NB4 (cell line): Measurements from ENCODE around the gene IMPDH1.
A peak's percentile ranks its signal among the peaks of the same experiment; 100 is the strongest.

Source experiments
- DNase-seq: peaks from one replicate; pipeline ENCODE4 v3.0.0; 2010; ENCODE audit warnings: low read depth
- H3K4me3 ChIP-seq: one replicate; pipeline ENCODE4 v1.5.1; 2011; ENCODE audit warnings: mild to moderate bottlenecking, low read depth, low read length, moderate library complexity
- MAX ChIP-seq: IDR thresholded peaks from 2 replicates; pipeline ENCODE4 v1.6.1; 2011; ENCODE audit warnings: low read depth, low read length
- MYC ChIP-seq: IDR thresholded peaks from 2 replicates; pipeline ENCODE4 v1.6.1; 2011; ENCODE audit warnings: low read depth, low read length
- POLR2A ChIP-seq: IDR thresholded peaks from 2 replicates; pipeline ENCODE4 v1.6.1; 2011; ENCODE audit warnings: mild to moderate bottlenecking; ENCODE audit not compliant: insufficient read length; ENCODE audit errors: extremely low read depth
- TF ChIP-seq, protein P1 (sequence below): IDR thresholded peaks from one replicate; pipeline ENCODE4 v1.5.1; 2012; ENCODE audit warnings: low read depth, low read length

The IMPDH1 gene

GRCh38 chr7:128384726-128385125 lies 25.1 kb downstream of the IMPDH1 start:
- no peak for TF ChIP-seq MYC
- TF ChIP-seq MAX = 0 out of 2 replicates have a peak, but pooled peaks have one; percentile 12
- TF ChIP-seq, protein P1, sequence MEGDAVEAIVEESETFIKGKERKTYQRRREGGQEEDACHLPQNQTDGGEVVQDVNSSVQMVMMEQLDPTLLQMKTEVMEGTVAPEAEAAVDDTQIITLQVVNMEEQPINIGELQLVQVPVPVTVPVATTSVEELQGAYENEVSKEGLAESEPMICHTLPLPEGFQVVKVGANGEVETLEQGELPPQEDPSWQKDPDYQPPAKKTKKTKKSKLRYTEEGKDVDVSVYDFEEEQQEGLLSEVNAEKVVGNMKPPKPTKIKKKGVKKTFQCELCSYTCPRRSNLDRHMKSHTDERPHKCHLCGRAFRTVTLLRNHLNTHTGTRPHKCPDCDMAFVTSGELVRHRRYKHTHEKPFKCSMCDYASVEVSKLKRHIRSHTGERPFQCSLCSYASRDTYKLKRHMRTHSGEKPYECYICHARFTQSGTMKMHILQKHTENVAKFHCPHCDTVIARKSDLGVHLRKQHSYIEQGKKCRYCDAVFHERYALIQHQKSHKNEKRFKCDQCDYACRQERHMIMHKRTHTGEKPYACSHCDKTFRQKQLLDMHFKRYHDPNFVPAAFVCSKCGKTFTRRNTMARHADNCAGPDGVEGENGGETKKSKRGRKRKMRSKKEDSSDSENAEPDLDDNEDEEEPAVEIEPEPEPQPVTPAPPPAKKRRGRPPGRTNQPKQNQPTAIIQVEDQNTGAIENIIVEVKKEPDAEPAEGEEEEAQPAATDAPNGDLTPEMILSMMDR = no peak
- no peak for TF ChIP-seq POLR2A
- DNase-seq = no peak
- no peak overlapping the region for H3K4me3 ChIP-seq

- no peak overlapping the region for H3K4me3 ChIP-seq
- TF ChIP-seq MYC = no peak
- no peak for DNase-seq
These were observed 26.0 kb downstream of the IMPDH1 start for GRCh38 chr7:128383776-128384175.

DNA sequence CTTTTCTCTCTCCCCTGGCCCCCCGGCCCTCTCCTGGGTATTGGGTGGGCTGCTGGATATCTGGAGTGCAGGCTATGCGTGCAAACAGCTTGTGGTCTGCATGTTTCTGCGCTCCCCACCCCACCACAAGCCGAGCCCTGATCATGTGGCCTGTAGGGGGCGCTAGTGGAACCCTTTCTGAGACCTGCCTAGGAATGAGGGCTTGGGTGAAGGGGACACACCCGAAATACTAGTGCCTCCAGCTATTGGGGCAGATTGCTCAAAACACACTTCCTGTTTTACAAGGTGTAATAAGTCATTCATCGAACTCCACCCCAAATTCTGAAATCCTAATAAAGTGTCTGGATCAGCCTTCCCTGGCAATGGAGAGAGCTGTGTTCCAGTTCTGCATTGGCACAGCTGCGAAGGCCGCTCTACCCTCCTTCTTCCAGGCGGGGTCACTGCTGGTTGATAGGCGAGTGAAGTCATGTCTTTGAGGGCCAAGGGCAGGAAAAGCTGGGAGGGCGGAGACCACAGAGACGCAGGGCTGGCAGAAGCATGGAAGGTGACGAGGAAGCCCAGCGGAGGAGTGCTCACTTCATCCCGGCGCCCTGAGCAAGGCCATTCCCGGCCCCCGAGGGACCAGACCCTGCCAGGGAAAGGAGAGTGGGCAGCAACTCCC lies 28.5 kb downstream of the IMPDH1 start:
- peak; percentile 82 for DNase-seq

GRCh38 chr7:128380483-128381106 lies 29.2 kb downstream of the IMPDH1 start:
- H3K4me3 ChIP-seq = no peak overlapping the region
- TF ChIP-seq POLR2A (no peak), MYC (no peak)
- no peak for DNase-seq

More for the DNA sequence above, 28.5 kb downstream of the IMPDH1 start:
- TF ChIP-seq MYC (no peak), POLR2A (no peak), MAX (peak; percentile 34; the same call in 1 of the 2 replicates)
- TF ChIP-seq, protein P1 = peak; percentile 91
- no peak overlapping the region for H3K4me3 ChIP-seq

- no peak for DNase-seq
- TF ChIP-seq MAX (no peak), MYC (no peak), POLR2A (no peak)
- TF ChIP-seq, protein P1 = no peak
- H3K4me3 ChIP-seq = no peak overlapping the region
These were observed 29.8 kb downstream of the IMPDH1 start for GRCh38 chr7:128379900-128380479.

- TF ChIP-seq MAX (no peak), MYC (no peak), POLR2A (no peak)
- TF ChIP-seq, protein P1 = no peak
- DNase-seq = peak; percentile 60
- no peak overlapping the region for H3K4me3 ChIP-seq
These were observed 31.1 kb downstream of the IMPDH1 start for GRCh38 chr7:128378637-128379036.
